ENCODE results near the gene PRKCZ.
"Not testable (repeated sequence)": the region's sequence is repeated elsewhere in the genome, so short reads cannot be mapped to it uniquely, and the experiment has no call there.

Gene PRKCZ

GRCh38 chr1:2137257-2138121 lies 87.3 kb downstream of the PRKCZ start:
- DNase-seq, result peak; percentile 80 to 91 (median 80)

- not testable (repeated sequence) for DNase-seq
These were observed 88.9 kb downstream of the PRKCZ start for GRCh38 chr1:2139156-2139555.

GRCh38 chr1:2141025-2141424 lies 90.8 kb downstream of the PRKCZ start:
- DNase-seq, result no peak

- DNase-seq, result no peak
These were observed 93.7 kb downstream of the PRKCZ start for GRCh38 chr1:2143814-2144500.

- DNase-seq, result no peak
These were observed 94.4 kb downstream of the PRKCZ start for GRCh38 chr1:2144501-2145090.

- DNase-seq, result peak in 1 of 3 experiments; percentile 35
These were observed 96.0 kb downstream of the PRKCZ start for GRCh38 chr1:2145946-2146835.

GRCh38 chr1:2146836-2147517 lies 96.8 kb downstream of the PRKCZ start:
- DNase-seq, result no peak

- not testable (repeated sequence) for DNase-seq
These were observed 97.7 kb downstream of the PRKCZ start for GRCh38 chr1:2147869-2148268.

- DNase-seq, result no peak
These were observed 98.5 kb downstream of the PRKCZ start for GRCh38 chr1:2148691-2149090.

GRCh38 chr1:2150801-2151200 lies 100.6 kb downstream of the PRKCZ start:
- no peak for DNase-seq

GRCh38 chr1:2151252-2151651 lies 101.0 kb downstream of the PRKCZ start:
- DNase-seq, result no peak

GRCh38 chr1:2151911-2152310 lies 101.7 kb downstream of the PRKCZ start:
- no peak for DNase-seq

- no peak for DNase-seq
These were observed 102.7 kb downstream of the PRKCZ start for GRCh38 chr1:2152954-2153353.

- no peak for DNase-seq
These were observed 103.8 kb downstream of the PRKCZ start for GRCh38 chr1:2154022-2154421.

GRCh38 chr1:2155147-2155598 lies 105.0 kb downstream of the PRKCZ start:
- no peak for DNase-seq

- no peak for DNase-seq
These were observed 105.6 kb downstream of the PRKCZ start for GRCh38 chr1:2155788-2156187.

GRCh38 chr1:2156866-2157265 lies 106.7 kb downstream of the PRKCZ start:
- no peak for DNase-seq

GRCh38 chr1:2157856-2158255 lies 107.6 kb downstream of the PRKCZ start:
- DNase-seq, result no peak

- no peak for DNase-seq
These were observed 108.1 kb downstream of the PRKCZ start for GRCh38 chr1:2158272-2158671.

GRCh38 chr1:2159124-2159523 lies 108.9 kb downstream of the PRKCZ start:
- DNase-seq, result no peak

GRCh38 chr1:2160451-2161300 lies 110.5 kb downstream of the PRKCZ start:
- no peak for DNase-seq
